Adrenal gland (tissue), 5 donors: ENCODE results near the gene MRPS7.

ENCODE experiments used
- POLR2A ChIP-seq, 2 donors: fragments of 450-650 bp; IDR thresholded peaks; one replicate each; pipeline ENCODE4 v1.6.1; 2017; ENCODE audit warnings: antibody characterized with exemption in 2 of 2, mild to moderate bottlenecking in 2 of 2, moderate library complexity in 1 of 2
- TF ChIP-seq, protein P1 (sequence below), 6 experiments: fragments of 450-650 bp in 4 of 6; fragments of 200-600 bp in 2 of 6; sonication (generic) in 1 of 6; IDR thresholded peaks; 1 replicate in 5 of 6; 2 replicates in 1 of 6; pipeline versions ENCODE4 v1.5.1 to v1.8.0; 2016 to 2021; ENCODE audit warnings: antibody characterized with exemption in 6 of 6, mild to moderate bottlenecking in 2 of 6, moderate library complexity in 1 of 6
- donor health status: DM: no; HTN: no; CAD: no.

DNA sequence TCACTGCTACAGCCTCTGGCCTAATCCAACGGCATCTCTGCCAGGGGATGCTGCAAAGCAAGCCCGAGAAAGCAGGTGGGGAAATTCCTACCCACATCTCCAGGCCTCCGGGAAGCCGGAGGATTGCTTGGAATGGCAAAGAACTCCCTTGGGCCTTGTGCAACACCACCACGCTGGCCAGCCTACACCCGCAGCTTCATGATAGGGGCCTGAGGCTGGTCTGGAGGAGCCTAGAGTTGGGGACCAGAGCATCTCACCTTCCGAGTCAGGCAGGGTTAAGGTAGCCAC is 20.6 kb upstream of the MRPS7 start:
- TF ChIP-seq, protein P1, sequence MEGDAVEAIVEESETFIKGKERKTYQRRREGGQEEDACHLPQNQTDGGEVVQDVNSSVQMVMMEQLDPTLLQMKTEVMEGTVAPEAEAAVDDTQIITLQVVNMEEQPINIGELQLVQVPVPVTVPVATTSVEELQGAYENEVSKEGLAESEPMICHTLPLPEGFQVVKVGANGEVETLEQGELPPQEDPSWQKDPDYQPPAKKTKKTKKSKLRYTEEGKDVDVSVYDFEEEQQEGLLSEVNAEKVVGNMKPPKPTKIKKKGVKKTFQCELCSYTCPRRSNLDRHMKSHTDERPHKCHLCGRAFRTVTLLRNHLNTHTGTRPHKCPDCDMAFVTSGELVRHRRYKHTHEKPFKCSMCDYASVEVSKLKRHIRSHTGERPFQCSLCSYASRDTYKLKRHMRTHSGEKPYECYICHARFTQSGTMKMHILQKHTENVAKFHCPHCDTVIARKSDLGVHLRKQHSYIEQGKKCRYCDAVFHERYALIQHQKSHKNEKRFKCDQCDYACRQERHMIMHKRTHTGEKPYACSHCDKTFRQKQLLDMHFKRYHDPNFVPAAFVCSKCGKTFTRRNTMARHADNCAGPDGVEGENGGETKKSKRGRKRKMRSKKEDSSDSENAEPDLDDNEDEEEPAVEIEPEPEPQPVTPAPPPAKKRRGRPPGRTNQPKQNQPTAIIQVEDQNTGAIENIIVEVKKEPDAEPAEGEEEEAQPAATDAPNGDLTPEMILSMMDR (IDR thresholded peaks at IDR 0.05) = no peak
- TF ChIP-seq POLR2A (IDR thresholded peaks at IDR 0.05) = no peak
